ENCODE results near the gene MOK.

MOK gene

GRCh38 chr14:102283631-102284129 is 21.3 kb downstream of the MOK start:
- no peak for DNase-seq (ENCODE audit: low spot score)

GRCh38 chr14:102282751-102283465 is 22.1 kb downstream of the MOK start:
- no peak for DNase-seq (ENCODE audit: low spot score)

- no peak for DNase-seq (ENCODE audit: low spot score)
Measured at GRCh38 chr14:102280376-102280962, 24.5 kb downstream of the MOK start.

GRCh38 chr14:102279688-102280348 is 25.1 kb downstream of the MOK start:
- DNase-seq (ENCODE audit: low spot score): no peak

GRCh38 chr14:102279282-102279681 is 25.7 kb downstream of the MOK start:
- DNase-seq (ENCODE audit: low spot score): no peak

- no peak for DNase-seq (ENCODE audit: low spot score)
Measured at GRCh38 chr14:102278631-102278935, 26.4 kb downstream of the MOK start.

- DNase-seq (ENCODE audit: low spot score): no peak
Measured at GRCh38 chr14:102277874-102278630, 26.9 kb downstream of the MOK start.

- no peak for DNase-seq (ENCODE audit: low spot score)
Measured at GRCh38 chr14:102275866-102276265, 29.1 kb downstream of the MOK start.

GRCh38 chr14:102272392-102272791 is 32.6 kb downstream of the MOK start:
- DNase-seq (ENCODE audit: low spot score): no peak

GRCh38 chr14:102264775-102265174 is 40.2 kb downstream of the MOK start:
- no peak for DNase-seq (ENCODE audit: low spot score)

GRCh38 chr14:102264355-102264754 is 40.6 kb downstream of the MOK start:
- no peak for DNase-seq (ENCODE audit: low spot score)

GRCh38 chr14:102262929-102263462 is 42.0 kb downstream of the MOK start:
- peak; percentile 71 for DNase-seq (ENCODE audit: low spot score)

- no peak for DNase-seq (ENCODE audit: low spot score)
Measured at GRCh38 chr14:102258136-102258535, 46.8 kb downstream of the MOK start.

GRCh38 chr14:102256716-102257115 is 48.2 kb downstream of the MOK start:
- DNase-seq (ENCODE audit: low spot score): no peak

- no peak for DNase-seq (ENCODE audit: low spot score)
Measured at GRCh38 chr14:102255401-102256190, 49.4 kb downstream of the MOK start.

GRCh38 chr14:102252834-102253801 is 51.8 kb downstream of the MOK start:
- no peak for DNase-seq (ENCODE audit: low spot score)

GRCh38 chr14:102251161-102251560 is 53.8 kb downstream of the MOK start:
- no peak for DNase-seq (ENCODE audit: low spot score)

- DNase-seq (ENCODE audit: low spot score): no peak
Measured at GRCh38 chr14:102250636-102251035, 54.3 kb downstream of the MOK start.

GRCh38 chr14:102249981-102250380 is 55.0 kb downstream of the MOK start:
- no peak for DNase-seq (ENCODE audit: low spot score)

- DNase-seq (ENCODE audit: low spot score): no peak
Measured at GRCh38 chr14:102249041-102249440, 55.9 kb downstream of the MOK start.
